Measurements from ENCODE around the gene UPF2.
"Not testable (repeated sequence)": the region's sequence is repeated elsewhere in the genome, so short reads cannot be mapped to it uniquely, and the experiment has no call there.

Gene UPF2

GRCh38 chr10:12036073-12036655, 6.4 kb downstream of the UPF2 start:
- DNase-seq (ENCODE audit: low read depth), result no peak

DNA sequence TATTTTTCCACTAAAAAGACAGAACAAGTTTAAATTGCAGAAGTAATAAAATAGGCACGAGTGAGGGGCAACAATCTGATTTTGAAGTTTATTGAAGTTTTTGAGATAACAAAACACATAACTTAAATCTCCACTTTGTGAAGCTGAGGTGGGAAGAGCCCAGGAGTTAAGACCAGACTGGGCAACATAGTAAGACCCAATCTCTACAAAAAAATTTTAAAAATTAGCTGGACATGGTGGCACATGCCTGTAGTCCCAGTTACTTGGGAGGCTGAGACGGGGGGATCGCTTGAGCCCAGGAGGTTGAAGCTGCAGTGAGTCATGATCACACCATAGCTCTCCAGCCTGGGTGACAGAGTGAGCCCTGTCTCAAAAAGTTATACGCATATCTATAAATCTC, 11.2 kb downstream of the UPF2 start:
- DNase-seq (ENCODE audit: low read depth), result no peak

GRCh38 chr10:12027539-12027938, 15.1 kb downstream of the UPF2 start:
- DNase-seq (ENCODE audit: low read depth), result no peak

DNA sequence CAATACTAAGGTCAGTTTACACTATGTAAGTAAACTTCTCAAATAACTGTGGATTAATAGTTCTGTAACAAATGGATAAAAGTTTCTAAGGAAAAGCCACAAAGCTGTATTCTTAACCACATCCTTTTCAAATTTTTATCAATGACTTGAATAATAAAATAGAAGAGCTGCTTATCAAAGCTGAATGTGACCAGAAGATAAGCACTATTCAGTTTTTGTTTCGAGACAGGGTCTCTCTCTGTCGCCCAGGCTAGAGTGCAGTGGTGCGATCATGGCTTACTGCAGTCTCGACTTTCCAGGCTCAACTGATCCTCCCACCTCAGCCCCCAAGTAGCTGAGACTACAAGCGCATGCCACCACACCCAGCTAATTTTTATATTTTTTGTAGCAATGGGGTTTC, 17.0 kb downstream of the UPF2 start:
- no peak for DNase-seq (ENCODE audit: low read depth)

DNA sequence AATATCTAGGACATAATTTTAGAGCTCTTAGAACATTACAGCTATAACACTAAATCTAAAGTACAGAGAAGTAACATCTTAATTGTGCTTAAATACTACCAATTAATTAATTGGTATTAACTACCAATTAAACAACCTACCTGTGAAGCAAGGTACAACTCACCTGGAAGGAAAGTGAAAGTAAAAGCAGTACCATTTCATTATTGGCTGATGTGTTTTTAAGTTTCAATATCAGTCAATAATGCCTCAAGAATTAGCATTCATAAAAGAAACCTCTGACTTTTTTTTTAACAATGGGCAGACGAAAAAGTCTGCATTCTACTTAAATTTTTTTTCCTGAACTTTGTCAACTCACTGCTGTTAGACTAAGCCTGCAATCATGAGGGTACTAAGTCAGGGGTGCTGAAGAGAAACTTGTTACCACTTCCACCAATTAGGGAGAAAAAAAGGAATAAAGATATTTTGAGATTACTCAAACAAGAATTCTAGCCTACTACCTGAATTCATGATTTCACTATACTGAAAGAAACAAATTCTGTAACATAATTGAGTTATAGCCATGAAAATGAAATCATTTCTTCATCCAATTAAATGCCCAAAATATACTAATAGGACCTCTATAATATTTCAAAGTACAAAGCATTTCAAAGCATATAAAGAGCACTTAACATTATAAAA, 19.9 kb downstream of the UPF2 start:
- no peak for DNase-seq (ENCODE audit: low read depth)

DNA sequence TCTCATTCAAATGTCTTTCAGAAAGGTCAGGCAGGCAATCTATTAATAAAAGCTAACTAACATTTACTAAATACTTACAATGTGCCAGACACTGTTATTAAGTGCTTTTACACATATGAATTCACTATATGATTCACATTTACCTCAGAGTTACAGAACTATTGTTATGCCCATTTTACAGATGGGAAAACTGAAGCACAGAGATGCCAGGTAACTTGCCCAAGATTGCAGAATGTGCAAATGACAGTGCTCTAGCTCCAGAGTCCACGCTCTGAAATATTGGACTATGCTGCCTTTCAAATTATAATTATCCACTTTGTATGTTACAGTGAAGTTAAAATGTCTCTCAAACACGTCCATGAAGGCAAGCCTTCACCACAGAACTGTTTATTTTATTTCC, 22.0 kb downstream of the UPF2 start:
- no peak for DNase-seq (ENCODE audit: low read depth)

DNA sequence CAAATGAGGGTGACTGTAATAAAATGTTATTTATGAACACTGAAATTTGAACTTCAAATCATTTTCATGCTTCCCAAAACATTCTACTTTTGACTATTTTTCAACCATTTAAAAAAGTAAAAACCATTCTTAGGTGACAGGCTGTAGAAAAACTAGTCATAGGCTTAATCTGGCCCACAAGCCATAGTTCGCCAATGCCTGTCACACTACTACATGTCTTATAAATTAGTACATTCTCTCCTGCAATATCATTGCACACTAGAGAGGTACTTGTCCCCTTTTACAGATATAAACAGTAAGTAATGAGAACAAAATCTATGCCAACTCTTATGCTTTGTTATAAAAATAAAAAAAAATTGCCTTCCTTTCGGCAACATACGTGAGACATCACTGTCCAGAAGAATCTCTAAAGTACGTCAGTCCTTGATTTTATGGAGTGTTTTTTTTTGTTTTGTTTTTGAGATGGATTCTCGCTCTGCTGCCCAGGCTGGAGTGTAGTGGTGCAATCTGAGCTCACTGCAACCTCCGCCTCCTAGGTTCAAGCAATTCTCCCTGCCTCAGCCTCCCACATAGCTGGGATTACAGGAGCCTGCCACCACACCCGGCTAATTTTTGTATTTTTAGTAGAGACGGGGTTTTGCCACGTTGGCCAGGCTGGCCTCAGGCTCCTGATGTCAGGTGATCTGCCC, 23.2 kb downstream of the UPF2 start:
- DNase-seq (ENCODE audit: low read depth), result peak; percentile 14

DNA sequence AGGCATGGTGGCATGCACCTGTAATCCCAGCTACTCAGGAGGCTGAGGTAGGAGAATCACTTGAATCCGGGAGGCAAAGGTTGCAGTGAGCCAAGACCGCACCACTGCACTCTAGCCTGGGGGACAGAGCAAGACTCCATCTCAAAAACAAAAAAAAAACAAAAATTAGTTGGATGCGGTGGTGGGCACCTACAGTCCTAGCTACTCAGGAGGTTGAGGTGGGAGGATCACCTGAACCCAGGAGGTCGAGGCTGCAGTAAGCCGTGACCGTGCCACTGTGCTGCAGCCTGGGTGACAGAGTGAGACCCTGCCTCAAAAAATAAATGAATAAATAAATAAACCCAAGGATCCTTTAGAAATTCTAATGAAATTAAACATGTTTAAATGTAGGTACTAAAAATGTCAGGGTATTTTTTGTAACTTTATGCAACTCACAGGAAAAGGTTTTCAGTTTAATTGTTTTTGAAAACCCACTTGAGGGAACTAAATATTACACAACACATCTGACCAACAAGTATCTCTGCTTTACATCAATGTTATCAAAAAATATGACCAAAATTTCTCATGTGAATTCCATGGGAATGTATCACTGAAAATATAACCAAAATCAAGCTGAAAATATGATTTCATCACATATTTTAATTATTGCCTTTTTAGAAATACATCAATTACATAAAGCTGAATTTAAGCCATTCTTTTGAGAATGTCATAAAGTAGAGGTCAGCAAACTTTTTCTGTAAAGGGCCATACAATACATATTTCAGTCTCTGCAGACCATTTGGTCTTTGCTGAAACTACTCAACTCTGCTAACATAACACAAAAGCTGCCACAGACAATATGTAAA, 23.9 kb downstream of the UPF2 start:
- peak; percentile 71 for DNase-seq (ENCODE audit: low read depth)

DNA sequence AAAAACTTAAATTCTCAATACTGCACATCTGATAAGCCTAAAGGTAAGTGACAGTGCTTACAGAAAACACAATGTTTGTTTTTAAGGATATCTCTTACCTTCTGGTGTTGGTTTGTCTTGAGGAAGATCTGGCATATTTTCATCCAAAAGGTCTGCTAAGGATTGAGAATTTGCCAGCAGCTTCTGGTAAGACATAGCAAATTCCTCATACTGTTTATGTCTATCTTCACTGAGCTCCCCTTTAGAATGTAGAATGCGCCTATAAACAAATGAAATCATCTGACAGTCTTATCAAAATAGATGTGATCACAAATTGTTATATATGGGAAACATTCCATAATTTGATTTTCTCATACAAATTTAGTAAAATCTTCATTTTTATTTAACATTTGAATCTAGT, 28.7 kb downstream of the UPF2 start:
- DNase-seq (ENCODE audit: low read depth), result peak; percentile 78

- peak; percentile 74 for DNase-seq (ENCODE audit: low read depth)
Observed at GRCh38 chr10:12013391-12013790, 29.2 kb downstream of the UPF2 start.

DNA sequence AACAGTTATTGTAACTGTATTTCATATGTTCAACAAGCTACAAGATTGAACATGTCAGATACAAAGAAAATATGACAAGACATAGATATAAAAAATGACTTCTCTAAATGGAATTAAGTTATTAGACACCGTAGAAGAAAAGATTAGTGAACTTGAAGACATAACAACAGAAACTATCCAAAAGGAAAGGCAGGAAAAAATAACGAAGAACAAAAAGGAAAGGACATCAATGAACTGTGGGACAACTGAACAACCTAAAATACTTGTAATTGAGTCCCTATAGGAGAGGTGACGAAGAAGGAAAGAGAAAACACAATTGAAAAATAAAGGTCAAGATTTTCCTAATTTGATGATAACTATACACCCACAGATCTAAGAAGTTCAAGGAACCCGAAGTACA, 32.3 kb downstream of the UPF2 start:
- no peak for DNase-seq (ENCODE audit: low read depth)

DNA sequence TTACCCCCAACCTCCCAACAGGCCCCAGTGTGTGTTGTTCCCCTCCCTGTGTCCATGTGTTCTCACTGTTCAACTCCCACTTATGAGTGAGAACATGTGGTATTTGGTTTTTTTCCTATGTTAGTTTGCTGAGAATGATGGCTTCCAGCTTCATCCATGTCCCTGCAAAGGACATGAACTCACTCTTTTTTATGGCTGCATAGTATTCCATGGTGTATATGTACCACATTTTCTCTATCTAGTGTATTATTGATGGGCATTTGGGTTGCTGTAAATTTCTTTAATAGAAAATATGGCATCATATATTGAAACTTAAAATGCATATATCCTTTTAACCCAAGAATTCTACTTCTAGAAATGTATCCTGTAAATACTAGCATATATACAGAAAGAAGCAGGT, 33.8 kb downstream of the UPF2 start:
- not testable (repeated sequence) for DNase-seq (ENCODE audit: low read depth)

GRCh38 chr10:12006671-12007070, 35.9 kb downstream of the UPF2 start:
- no peak for DNase-seq (ENCODE audit: low read depth)

DNA sequence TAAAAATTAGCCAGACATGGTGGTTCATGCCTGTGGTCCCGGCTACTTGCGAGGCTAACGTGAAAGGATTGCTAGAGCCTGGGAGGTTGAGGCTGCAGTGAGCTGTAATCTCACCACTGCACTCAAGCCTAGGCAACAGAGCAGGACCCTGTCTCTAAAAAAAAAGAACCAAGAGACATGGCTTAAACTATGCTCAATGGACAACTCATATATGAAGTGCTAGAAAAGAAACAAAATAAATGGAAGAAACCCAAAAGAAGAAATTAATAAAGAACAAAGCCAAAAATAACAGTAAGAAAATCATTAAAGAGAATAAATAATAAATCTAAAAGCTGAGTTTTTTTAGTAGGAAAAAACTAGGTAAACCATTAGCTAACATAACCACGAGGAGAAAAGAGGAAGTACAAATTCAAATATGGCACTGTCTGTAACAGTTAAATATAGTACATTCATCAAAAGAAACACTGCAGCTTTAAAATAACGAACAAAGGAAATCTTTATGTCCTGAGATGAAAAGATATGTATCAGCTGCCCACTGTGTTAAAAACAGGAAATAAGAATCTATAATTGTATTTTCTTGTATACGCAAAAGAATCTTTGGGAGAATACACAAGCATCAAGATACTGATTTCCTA, 48.7 kb downstream of the UPF2 start:
- DNase-seq (ENCODE audit: low read depth), result no peak

GRCh38 chr10:11988924-11989323, 53.7 kb downstream of the UPF2 start:
- DNase-seq (ENCODE audit: low read depth), result no peak

GRCh38 chr10:11986593-11987216, 55.9 kb downstream of the UPF2 start:
- peak; percentile 79 for DNase-seq (ENCODE audit: low read depth)

- no peak for DNase-seq (ENCODE audit: low read depth)
Observed at GRCh38 chr10:11982253-11982652, 60.4 kb downstream of the UPF2 start.

- DNase-seq (ENCODE audit: low read depth), result no peak
Observed at GRCh38 chr10:11975795-11976194, 66.8 kb downstream of the UPF2 start.

GRCh38 chr10:11972523-11972922, 70.1 kb downstream of the UPF2 start:
- not testable (repeated sequence) for DNase-seq (ENCODE audit: low read depth)

DNA sequence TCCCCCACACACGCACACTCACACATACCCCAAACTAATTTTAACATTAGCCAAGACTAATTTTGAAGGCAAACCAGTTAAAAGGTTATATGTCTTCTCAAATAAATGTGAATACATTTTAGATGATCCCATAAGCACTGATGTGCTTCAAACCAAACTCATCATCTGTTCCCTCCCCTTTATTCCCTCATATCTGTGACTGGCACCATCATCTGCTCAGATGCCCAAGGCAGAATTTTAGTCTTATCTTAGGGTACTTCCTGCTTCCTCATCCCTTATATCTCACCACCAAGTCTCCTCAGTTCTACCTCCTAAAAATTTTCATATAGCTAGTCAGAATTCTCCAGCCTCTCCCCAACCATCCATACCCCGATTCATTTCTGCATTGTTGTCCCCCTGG, 80.4 kb downstream of the UPF2 start:
- DNase-seq (ENCODE audit: low read depth), result no peak

DNA sequence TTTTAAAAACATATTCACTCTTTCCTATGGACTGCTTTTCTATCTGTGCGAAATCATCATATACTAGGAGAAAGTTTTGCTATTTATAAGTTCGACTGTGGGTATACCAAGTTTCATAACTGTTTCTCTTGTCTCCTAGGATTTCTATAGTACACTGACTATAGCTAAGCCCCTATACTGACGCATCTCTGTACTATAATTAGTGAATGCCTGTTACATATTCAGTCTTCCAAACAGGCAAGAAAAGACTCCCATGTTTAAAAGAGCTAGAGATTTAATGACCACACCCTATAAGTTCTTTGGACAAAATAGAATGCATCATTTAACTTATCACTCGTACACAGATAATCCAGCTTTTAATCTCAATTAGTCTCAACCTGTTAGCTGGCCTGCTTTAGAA, 80.8 kb downstream of the UPF2 start:
- no peak for DNase-seq (ENCODE audit: low read depth)

- no peak for DNase-seq (ENCODE audit: low read depth)
Observed at GRCh38 chr10:11959966-11960365, 82.6 kb downstream of the UPF2 start.

All from iris pigment epithelial cell (primary cell).